ENCODE measurements around the gene STPG3.

STPG3 gene

GRCh38 chr9:137223078-137223970 is 27.8 kb upstream of the STPG3 start:
- TF ChIP-seq SIN3A (IDR thresholded peaks at IDR 0.05; ENCODE audit: borderline replicate concordance, insufficient read depth, low read length) = no peak
- peak; percentile 55; the same call in 1 of the 2 replicates for TF ChIP-seq TAF1 (IDR thresholded peaks at IDR 0.05; ENCODE audit: borderline replicate concordance, insufficient read depth, low read length)
- TF ChIP-seq POLR2AphosphoS5 (IDR thresholded peaks at IDR 0.05; ENCODE audit: low read depth, low read length) = peak; percentile 89

- TF ChIP-seq TAF1 (IDR thresholded peaks at IDR 0.05; ENCODE audit: borderline replicate concordance, insufficient read depth, low read length) (no peak), SIN3A (IDR thresholded peaks at IDR 0.05; ENCODE audit: borderline replicate concordance, insufficient read depth, low read length) (no peak), POLR2AphosphoS5 (IDR thresholded peaks at IDR 0.05; ENCODE audit: low read depth, low read length) (no peak), FOXP2 (optimal IDR thresholded peaks at IDR 0.05; ENCODE audit: borderline replicate concordance, extremely low read depth, extremely low read length, insufficient read depth) (no peak), REST (IDR thresholded peaks at IDR 0.05; ENCODE audit: insufficient read depth in 1 of 2, low read depth in 2 of 2, low read length in 2 of 2) (no peak)
These were observed 26.0 kb upstream of the STPG3 start, which contains the start of gene CYSRT1 for GRCh38 chr9:137224830-137225694. Gene CYSRT1 (plus strand): TSS chr9:137225174. CDS start chr9:137225622, 448 bp downstream.

GRCh38 chr9:137225699-137226331 is 25.3 kb upstream of the STPG3 start:
- TF ChIP-seq POLR2AphosphoS5 (IDR thresholded peaks at IDR 0.05; ENCODE audit: low read depth, low read length) = no peak
- TF ChIP-seq FOXP2 (optimal IDR thresholded peaks at IDR 0.05; ENCODE audit: borderline replicate concordance, extremely low read depth, extremely low read length, insufficient read depth) = no peak
- TF ChIP-seq TAF1 (IDR thresholded peaks at IDR 0.05; ENCODE audit: borderline replicate concordance, insufficient read depth, low read length) = no peak
- TF ChIP-seq SIN3A (IDR thresholded peaks at IDR 0.05; ENCODE audit: borderline replicate concordance, insufficient read depth, low read length) = no peak
- TF ChIP-seq REST (IDR thresholded peaks at IDR 0.05; ENCODE audit: insufficient read depth in 1 of 2, low read depth in 2 of 2, low read length in 2 of 2) = no peak

GRCh38 chr9:137226338-137227053 is 24.6 kb upstream of the STPG3 start:
- no peak for TF ChIP-seq FOXP2 (optimal IDR thresholded peaks at IDR 0.05; ENCODE audit: borderline replicate concordance, extremely low read depth, extremely low read length, insufficient read depth)
- no peak for TF ChIP-seq REST (IDR thresholded peaks at IDR 0.05; ENCODE audit: insufficient read depth in 1 of 2, low read depth in 2 of 2, low read length in 2 of 2)
- TF ChIP-seq TAF1 (IDR thresholded peaks at IDR 0.05; ENCODE audit: borderline replicate concordance, insufficient read depth, low read length) = no peak
- no peak for TF ChIP-seq SIN3A (IDR thresholded peaks at IDR 0.05; ENCODE audit: borderline replicate concordance, insufficient read depth, low read length)
- TF ChIP-seq POLR2AphosphoS5 (IDR thresholded peaks at IDR 0.05; ENCODE audit: low read depth, low read length) = no peak

Measured in PFSK-1 (cell line).